Lung (tissue), 12 donors: ENCODE results near the gene NUFIP1. TPM values are rescaled to one million over a fixed set of nuclear protein-coding genes. Genes with fewer than 3 reads are reported as not detected.
A peak's percentile ranks its signal among the peaks of the same experiment; 100 is the strongest.

Source experiments
- ATAC-seq: fragments of 200-7000 bp; cut with Tn5 transposase; one replicate; pipeline ENCODE4 v1.9.1; 2020; ENCODE audit warnings: moderate number of reproducible peaks; ENCODE audit not compliant: insufficient read depth, low FRiP score
- DNase-seq, 3 donors: peaks; one replicate each; pipeline ENCODE4 v3.0.0-alpha.2; 2013 to 2017
- H3K27ac ChIP-seq, 2 donors: one replicate each; pipeline ENCODE4 v1.5.1; 2013; ENCODE audit warnings: mild to moderate bottlenecking in 2 of 2, moderate library complexity in 2 of 2, control low read depth in 1 of 2, inconsistent platforms in 1 of 2, low read depth in 1 of 2, low read length in 1 of 2
- H3K27me3 ChIP-seq, 3 donors: one replicate each; pipeline ENCODE4 v1.5.1; 2013; ENCODE audit warnings: low read length in 2 of 3; ENCODE audit not compliant: control insufficient read depth in 3 of 3, insufficient read depth in 3 of 3
- H3K36me3 ChIP-seq, 4 donors: one replicate each; pipeline ENCODE4 v1.5.1; 2013; ENCODE audit warnings: low read length in 4 of 4, mild to moderate bottlenecking in 1 of 4, moderate library complexity in 1 of 4; ENCODE audit not compliant: control insufficient read depth in 4 of 4, insufficient read depth in 4 of 4
- H3K4me1 ChIP-seq, 5 donors: one replicate each; pipeline ENCODE4 v1.5.1; 2013; ENCODE audit warnings: low read length in 5 of 5, mild to moderate bottlenecking in 2 of 5, moderate library complexity in 1 of 5; ENCODE audit not compliant: control insufficient read depth in 5 of 5, insufficient read depth in 5 of 5
- H3K4me3 ChIP-seq: one replicate; pipeline ENCODE4 v1.5.1; 2013; ENCODE audit warnings: mild to moderate bottlenecking, control low read depth, moderate library complexity
- H3K9ac ChIP-seq, 2 donors: one replicate each; pipeline ENCODE4 v1.5.1; 2013; ENCODE audit warnings: low read length in 2 of 2, control low read depth in 1 of 2; ENCODE audit not compliant: insufficient read depth in 1 of 2
- H3K9me3 ChIP-seq, 4 donors: one replicate each; pipeline ENCODE4 v1.5.1; 2013; ENCODE audit warnings: low read length in 3 of 4, mild to moderate bottlenecking in 1 of 4, moderate library complexity in 1 of 4; ENCODE audit not compliant: control insufficient read depth in 4 of 4, insufficient read depth in 3 of 4
- WGBS, 2 donors: extraction: QIAGEN DNeasy Blood & Tissue Kit; methylation state at CpG; one replicate each; pipeline ENCODE4 v1.1.7; 2013; 5-methylcytosine and 5-hydroxymethylcytosine counted together
- polyA plus RNA-seq, 2 donors: library from polyadenylated mRNA; stranded (reverse); fragments of 200-250 nt; gene quantifications; one replicate each; pipeline ENCODE4 v1.2.1, GENCODE V29; 2013
- total RNA-seq, 2 donors: library from RNA; depleted of rRNA in 1 of 2; stranded (reverse); fragments of >200 nt in 1 of 2; gene quantifications; one replicate each; pipeline ENCODE4 v1.2.1, GENCODE V29; 2014 to 2021
- TF ChIP-seq, protein P1 (sequence below): IDR thresholded peaks from 2 replicates; pipeline ENCODE4 v1.5.1; 2012; ENCODE audit warnings: mild to moderate bottlenecking; ENCODE audit errors: control extremely low read depth, extremely low read depth
- donor health status: control.
- donor health status: control.
- donor health status: Bipolar disorder and iron deficiency.
- donor health status: healthy.
- donor health status: DM: yes; HTN: yes; CAD: no.

The NUFIP1 gene
- total and polyA plus RNA-seq, 4 donors: 2.9 to 5.0 (median 3.5) TPM

DNA sequence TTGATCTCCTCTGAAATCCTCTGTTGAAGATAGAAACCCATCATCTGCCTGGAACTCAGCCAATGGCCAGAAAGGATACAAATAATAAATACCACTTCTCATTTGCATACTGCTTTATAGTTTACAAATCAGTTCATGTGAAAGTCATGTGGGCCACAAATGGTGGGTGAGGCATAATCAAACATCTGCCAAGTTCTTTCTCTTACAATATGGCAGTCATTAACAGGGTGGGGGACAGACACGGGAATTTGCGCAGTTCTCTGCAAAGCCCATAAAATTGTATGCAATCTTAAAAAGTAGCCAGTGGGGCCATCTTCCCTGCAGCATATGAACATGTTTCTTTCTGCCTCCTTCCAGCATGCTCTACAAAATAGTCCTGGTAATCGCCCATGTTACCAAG lies 59.6 kb downstream of the NUFIP1 start:
- no peaks in the 10 kb centered on the region for H3K36me3 ChIP-seq
- no peak overlapping the region for H3K27ac ChIP-seq
- no peak overlapping the region for H3K4me3 ChIP-seq
- DNase-seq (no peak), ATAC-seq (no peak)
- H3K27me3 ChIP-seq: no peaks in the 10 kb centered on the region
- peaks cover 0 to 7% (median 0%) of the 10 kb centered on the region in 5 donors for H3K4me1 ChIP-seq
- H3K9me3 ChIP-seq: no peaks in the 10 kb centered on the region
- no peak overlapping the region for H3K9ac ChIP-seq
- TF ChIP-seq, protein P1, sequence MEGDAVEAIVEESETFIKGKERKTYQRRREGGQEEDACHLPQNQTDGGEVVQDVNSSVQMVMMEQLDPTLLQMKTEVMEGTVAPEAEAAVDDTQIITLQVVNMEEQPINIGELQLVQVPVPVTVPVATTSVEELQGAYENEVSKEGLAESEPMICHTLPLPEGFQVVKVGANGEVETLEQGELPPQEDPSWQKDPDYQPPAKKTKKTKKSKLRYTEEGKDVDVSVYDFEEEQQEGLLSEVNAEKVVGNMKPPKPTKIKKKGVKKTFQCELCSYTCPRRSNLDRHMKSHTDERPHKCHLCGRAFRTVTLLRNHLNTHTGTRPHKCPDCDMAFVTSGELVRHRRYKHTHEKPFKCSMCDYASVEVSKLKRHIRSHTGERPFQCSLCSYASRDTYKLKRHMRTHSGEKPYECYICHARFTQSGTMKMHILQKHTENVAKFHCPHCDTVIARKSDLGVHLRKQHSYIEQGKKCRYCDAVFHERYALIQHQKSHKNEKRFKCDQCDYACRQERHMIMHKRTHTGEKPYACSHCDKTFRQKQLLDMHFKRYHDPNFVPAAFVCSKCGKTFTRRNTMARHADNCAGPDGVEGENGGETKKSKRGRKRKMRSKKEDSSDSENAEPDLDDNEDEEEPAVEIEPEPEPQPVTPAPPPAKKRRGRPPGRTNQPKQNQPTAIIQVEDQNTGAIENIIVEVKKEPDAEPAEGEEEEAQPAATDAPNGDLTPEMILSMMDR: no peak
- 96 to 99% methylated on average over 3 of the region's 3 CpGs for WGBS, 2 donors

- Histone ChIP-seq H3K4me3 (no peak overlapping the region), H3K9ac (no peak overlapping the region), H3K27me3 (no peaks in the 10 kb centered on the region), H3K27ac (no peak overlapping the region), H3K36me3 (no peaks in the 10 kb centered on the region), H3K9me3 (no peaks in the 10 kb centered on the region), H3K4me1 (peaks cover 0 to 7% (median 0%) of the 10 kb centered on the region in 5 donors)
- DNase-seq: no peak
- no peak for ATAC-seq
- TF ChIP-seq, protein P1: no peak
- WGBS, 2 donors: 72 to 82% methylated on average over 4 of the region's 4 CpGs
These were observed 61.3 kb downstream of the NUFIP1 start for GRCh38 chr13:44927968-44928367.

DNA sequence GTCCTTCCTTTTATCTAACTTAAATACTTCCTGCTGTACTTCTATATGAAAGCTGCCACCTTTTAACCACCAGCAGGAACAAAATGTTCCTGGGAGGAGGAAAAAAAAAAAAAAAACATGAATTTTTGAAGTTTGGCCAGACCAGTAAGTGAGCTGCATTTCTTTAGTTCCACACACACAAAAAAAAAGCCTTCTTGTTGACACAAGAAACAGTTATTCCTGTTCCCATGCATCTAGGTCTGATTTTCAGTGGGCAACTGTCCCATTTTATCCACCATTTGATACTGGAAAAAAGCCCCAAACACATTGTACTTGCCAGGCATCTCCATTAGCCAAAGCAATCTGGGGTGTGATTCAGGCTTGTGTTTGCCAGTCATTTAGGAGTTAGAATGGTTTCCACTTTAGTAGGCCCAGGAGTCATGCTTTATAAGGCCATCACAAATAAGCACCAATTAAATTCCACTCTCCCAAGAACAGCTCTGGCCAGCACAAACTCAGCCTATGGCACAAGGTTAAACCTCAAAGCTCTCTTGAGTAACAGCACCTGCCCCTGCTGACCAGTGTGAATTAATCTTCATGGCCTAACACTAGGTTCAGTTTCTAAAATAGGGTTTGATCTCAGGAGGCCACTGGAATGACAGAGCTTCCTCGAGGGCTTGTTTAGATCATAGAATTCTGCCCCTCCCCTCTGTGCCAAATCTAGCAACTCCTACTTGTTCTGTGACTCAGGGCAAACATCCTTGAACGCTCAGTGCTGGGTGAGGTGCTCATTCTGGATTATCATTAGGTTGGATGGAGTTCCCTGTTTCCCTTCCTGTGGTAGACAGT lies 67.1 kb downstream of the NUFIP1 start:
- H3K36me3 ChIP-seq: no peaks in the 10 kb centered on the region
- DNase-seq (no peak), ATAC-seq (peak; percentile 22)
- no peak overlapping the region for H3K9ac ChIP-seq
- no peaks in the 10 kb centered on the region for H3K9me3 ChIP-seq
- H3K4me1 ChIP-seq: peaks cover 3 to 15% (median 5%) of the 10 kb centered on the region in 5 donors
- no peaks in the 10 kb centered on the region for H3K27me3 ChIP-seq
- H3K27ac ChIP-seq: peak overlapping the region; percentile 80 to 86
- TF ChIP-seq, protein P1: no peak
- WGBS, 2 donors: 24 to 61% methylated on average over 2 of the region's 2 CpGs
- no peak overlapping the region for H3K4me3 ChIP-seq
